HCT116 (cell line): ENCODE data around the gene PTDSS2. TPM values are rescaled to one million over a fixed set of nuclear protein-coding genes. Genes with fewer than 3 reads are reported as not detected.

ENCODE experiments used
- ATAC-seq: fragments of 200-7000 bp; cut with Tn5 transposase; 2 replicates; pipeline ENCODE4 v1.9.1; 2020; ENCODE audit warnings: mild to moderate bottlenecking, moderate library complexity
- BruUV-seq: library from RNA; stranded (reverse); fragments of 400-500 nt; replicated peaks from 2 replicates; lab custom pipeline; 2021; lab: Mats Ljungman, UMichigan
- CTCF ChIA-PET: fragments of 300-600 bp; sonication (Branson Sonifier 250); formaldehyde crosslinking; loops from one replicate; lab custom pipeline; 2021; ENCODE audit warnings: antibody characterized with exemption; lab: Charles Lee
- POLR2A ChIA-PET: fragments of 300-600, 350-600 bp; sonication (Branson Sonifier 250); formaldehyde crosslinking; loops from one replicate; lab custom pipeline; 2021; ENCODE audit warnings: antibody characterized with exemption; lab: Charles Lee
- RAD21 ChIA-PET, 2 experiments: fragments of 300-600 bp; sonication (Branson Sonifier 250); formaldehyde crosslinking; loops; one replicate each; lab custom pipeline; 2023; ENCODE audit warnings: low total read pairs in 2 of 2; ENCODE audit not compliant: uncharacterized antibody in 2 of 2, unreplicated experiment in 2 of 2, low non-redundant PET in 1 of 2; lab: Charles Lee
- DNase-seq: peaks from one replicate; pipeline ENCODE4 v3.0.0-alpha.2; 2010; ENCODE audit warnings: low read depth, low spot score
- H2AFZ ChIP-seq: fragments of 200-600 bp; shearing (Covaris generic), sonication (generic); 2 replicates; pipeline ENCODE4 v1.6.1; 2017; ENCODE audit warnings: low read depth, mixed run types, mixed read lengths, antibody characterized with exemption, low read length; ENCODE audit not compliant: poor library complexity, severe bottlenecking
- H3K27ac ChIP-seq: 2 replicates; pipeline ENCODE4 v1.5.1; 2012; ENCODE audit warnings: low read depth, low read length
- H3K27me3 ChIP-seq: fragments of 200-600 bp; sonication (generic); 2 replicates; pipeline ENCODE4 v1.6.1; 2016; ENCODE audit warnings: mixed run types, low read length, mixed read lengths; ENCODE audit not compliant: insufficient read depth
- H3K36me3 ChIP-seq, 2 experiments: fragments of 200-500 bp in 1 of 2; fragments of 200-600 bp in 1 of 2; sonication (Bioruptor generic) in 1 of 2; sonication (generic) in 1 of 2; 2 replicates each; pipeline versions ENCODE4 v1.5.1 to v1.6.1; 2014 to 2016; ENCODE audit warnings: low read length in 2 of 2, inconsistent platforms in 1 of 2, mixed read lengths in 1 of 2, mixed run types in 1 of 2; ENCODE audit not compliant: insufficient read depth in 2 of 2, control insufficient read depth in 1 of 2
- H3K4me1 ChIP-seq, 2 experiments: fragments of 200-600 bp in 1 of 2; sonication (generic) in 1 of 2; 2 replicates each; pipeline versions ENCODE4 v1.5.1 to v1.6.1; 2012 to 2017; ENCODE audit warnings: low read length in 2 of 2, inconsistent platforms in 1 of 2, mild to moderate bottlenecking in 1 of 2, mixed read lengths in 1 of 2, mixed run types in 1 of 2, moderate library complexity in 1 of 2; ENCODE audit not compliant: insufficient read depth in 2 of 2, control insufficient read depth in 1 of 2
- H3K4me2 ChIP-seq: fragments of 200-600 bp; sonication (generic); 2 replicates; pipeline ENCODE4 v1.6.1; 2017; ENCODE audit warnings: mixed run types, low read length, mixed read lengths
- H3K4me3 ChIP-seq, 2 experiments: fragments of 200-600 bp in 1 of 2; sonication (generic) in 1 of 2; replicated peaks in 1 of 2; 2 replicates each; pipeline ENCODE4 v1.5.1; 2011 to 2016; ENCODE audit warnings: low read length in 2 of 2, control low read depth in 1 of 2, low read depth in 1 of 2, mild to moderate bottlenecking in 1 of 2, mixed read lengths in 1 of 2, mixed run types in 1 of 2
- H3K79me2 ChIP-seq: fragments of 200-600 bp; sonication (generic); 2 replicates; pipeline ENCODE4 v1.6.1; 2017; ENCODE audit warnings: mild to moderate bottlenecking, mixed run types, low read length, moderate library complexity, mixed read lengths; ENCODE audit not compliant: insufficient read depth
- H3K9ac ChIP-seq: fragments of 200-600 bp; sonication (generic); 2 replicates; pipeline ENCODE4 v1.6.1; 2016; ENCODE audit warnings: low read length, mixed read lengths
- H3K9me2 ChIP-seq: fragments of 200-600 bp; sonication (generic), shearing (Covaris generic); 2 replicates; pipeline ENCODE4 v1.6.1; 2017; ENCODE audit warnings: mixed run types, mild to moderate bottlenecking, moderate library complexity; ENCODE audit not compliant: insufficient read depth
- H3K9me3 ChIP-seq, 2 experiments: fragments of 200-500 bp in 1 of 2; fragments of 200-600 bp in 1 of 2; sonication (Bioruptor generic) in 1 of 2; sonication (generic) in 1 of 2; 2 replicates each; pipeline ENCODE4 v1.6.1; 2014 to 2017; ENCODE audit warnings: low read length in 2 of 2, mixed read lengths in 2 of 2, inconsistent platforms in 1 of 2, low read depth in 1 of 2, mild to moderate bottlenecking in 1 of 2, mixed run types in 1 of 2, moderate library complexity in 1 of 2; ENCODE audit not compliant: control insufficient read depth in 1 of 2, insufficient read depth in 1 of 2
- H4K20me1 ChIP-seq: fragments of 200-600 bp; sonication (generic), shearing (Covaris generic); 2 replicates; pipeline ENCODE4 v1.6.1; 2017; ENCODE audit warnings: mixed run types, mild to moderate bottlenecking, moderate library complexity; ENCODE audit not compliant: insufficient read depth
- CBX3 ChIP-seq: IDR thresholded peaks from 2 replicates; pipeline ENCODE4 v1.6.1; 2012; ENCODE audit warnings: low read depth
- EZH2phosphoT487 ChIP-seq: fragments of 200-600 bp; IDR thresholded peaks from 2 replicates; pipeline ENCODE4 v1.6.1; 2018; ENCODE audit warnings: antibody characterized with exemption, borderline replicate concordance
- FOSL1 ChIP-seq: IDR thresholded peaks from 2 replicates; pipeline ENCODE4 v1.6.1; 2012; ENCODE audit warnings: low read depth
- SRF ChIP-seq: IDR thresholded peaks from 2 replicates; pipeline ENCODE4 v1.6.1; 2012; ENCODE audit warnings: low read depth
- TCF7L2 ChIP-seq: IDR thresholded peaks from 2 replicates; pipeline ENCODE4 v1.7.0; 2011; ENCODE audit warnings: borderline replicate concordance, inconsistent platforms; ENCODE audit not compliant: insufficient read depth, insufficient read length; ENCODE audit errors: extremely low read depth
- ZNF274 ChIP-seq: fragments of 200-500 bp; sonication (Bioruptor generic); IDR thresholded peaks from 2 replicates; pipeline ENCODE4 v1.6.1; 2014; ENCODE audit warnings: mild to moderate bottlenecking, low read depth, low read length, inconsistent platforms
- intact Hi-C: fragments of 100-400 bp; cut with micrococcal nuclease; formaldehyde crosslinking; loops from 2 replicates; pipeline ENCODE4 v1.10.0; 2022
- total RNA-seq: library from RNA; stranded (reverse); gene quantifications from one replicate; pipeline ENCODE4 v1.2.1, GENCODE V29; 2021; ENCODE audit not compliant: unreplicated experiment

The PTDSS2 gene
- total RNA-seq, 1 experiment from 2014 or later: 40.1 TPM

GRCh38 chr11:472272-472671, 22.2 kb downstream of the PTDSS2 start:
- intact Hi-C loops: no loop called here

GRCh38 chr11:472816-473215, 22.7 kb downstream of the PTDSS2 start:
- ChIA-PET POLR2A (no interaction called here), RAD21 (no interaction called here), CTCF (no interaction called here)
- DNase-seq (no peak), ATAC-seq (no peak)
- H3K79me2 ChIP-seq: peaks cover 57% of the 10 kb centered on the region; the same call in 1 of the 2 replicates
- intact Hi-C loops: no loop called here
- no peak for TF ChIP-seq TCF7L2
- H3K9ac ChIP-seq: no peak overlapping the region
- no peak overlapping the region for H3K4me2 ChIP-seq
- H2AFZ ChIP-seq: no peak overlapping the region
- BruUV-seq: no TSS peak
- no peak overlapping the region for H3K4me3 ChIP-seq
- H3K36me3 ChIP-seq: no peaks in the 10 kb centered on the region; a peak in 1 of 4 replicates
- H3K27me3 ChIP-seq: no peaks in the 10 kb centered on the region
- no peaks in the 10 kb centered on the region for H3K4me1 ChIP-seq
- H3K27ac ChIP-seq: no peak overlapping the region
- no peaks in the 10 kb centered on the region for H3K9me2 ChIP-seq
- H3K9me3 ChIP-seq: no peaks in the 10 kb centered on the region
- H4K20me1 ChIP-seq: no peaks in the 10 kb centered on the region; the same call in 1 of the 2 replicates

More at GRCh38 chr11:472272-472671, 22.2 kb downstream of the PTDSS2 start:
- RAD21 ChIA-PET: no interaction called here
- H3K27ac ChIP-seq: no peak overlapping the region
- POLR2A ChIA-PET: no interaction called here
- no peaks in the 10 kb centered on the region; the same call in 1 of the 2 replicates for H4K20me1 ChIP-seq
- H3K27me3 ChIP-seq: no peaks in the 10 kb centered on the region
- peaks cover 56% of the 10 kb centered on the region; the same call in 1 of the 2 replicates for H3K79me2 ChIP-seq
- DNase-seq (no peak), ATAC-seq (0 out of 2 replicates have a peak, but pooled peaks have one; percentile 32)
- H3K9ac ChIP-seq: no peak overlapping the region
- no peak for TF ChIP-seq FOSL1
- TF ChIP-seq EZH2phosphoT487: no peak
- TF ChIP-seq CBX3: no peak
- no peak for TF ChIP-seq ZNF274
- TF ChIP-seq SRF: no peak
- H3K9me2 ChIP-seq: no peaks in the 10 kb centered on the region
- H3K9me3 ChIP-seq: no peaks in the 10 kb centered on the region
- H3K36me3 ChIP-seq: no peaks in the 10 kb centered on the region; a peak in 1 of 4 replicates
- CTCF ChIA-PET: no interaction called here
- H2AFZ ChIP-seq: no peak overlapping the region
- no peak overlapping the region for H3K4me3 ChIP-seq
- H3K4me1 ChIP-seq: no peaks in the 10 kb centered on the region
- BruUV-seq: no TSS peak
- H3K4me2 ChIP-seq: no peak overlapping the region
